LNCAP (cell line): Measurements from ENCODE around the gene BACH2.

Experiments used
- CTCF ChIP-seq: fragments of 450-650 bp; IDR thresholded peaks from 2 replicates; pipeline ENCODE4 v1.5.1; 2017; ENCODE audit warnings: mild to moderate bottlenecking

BACH2 gene

GRCh38 chr6:90241229-90241880 lies 55.3 kb downstream of the BACH2 start:
- TF ChIP-seq CTCF = no peak

DNA sequence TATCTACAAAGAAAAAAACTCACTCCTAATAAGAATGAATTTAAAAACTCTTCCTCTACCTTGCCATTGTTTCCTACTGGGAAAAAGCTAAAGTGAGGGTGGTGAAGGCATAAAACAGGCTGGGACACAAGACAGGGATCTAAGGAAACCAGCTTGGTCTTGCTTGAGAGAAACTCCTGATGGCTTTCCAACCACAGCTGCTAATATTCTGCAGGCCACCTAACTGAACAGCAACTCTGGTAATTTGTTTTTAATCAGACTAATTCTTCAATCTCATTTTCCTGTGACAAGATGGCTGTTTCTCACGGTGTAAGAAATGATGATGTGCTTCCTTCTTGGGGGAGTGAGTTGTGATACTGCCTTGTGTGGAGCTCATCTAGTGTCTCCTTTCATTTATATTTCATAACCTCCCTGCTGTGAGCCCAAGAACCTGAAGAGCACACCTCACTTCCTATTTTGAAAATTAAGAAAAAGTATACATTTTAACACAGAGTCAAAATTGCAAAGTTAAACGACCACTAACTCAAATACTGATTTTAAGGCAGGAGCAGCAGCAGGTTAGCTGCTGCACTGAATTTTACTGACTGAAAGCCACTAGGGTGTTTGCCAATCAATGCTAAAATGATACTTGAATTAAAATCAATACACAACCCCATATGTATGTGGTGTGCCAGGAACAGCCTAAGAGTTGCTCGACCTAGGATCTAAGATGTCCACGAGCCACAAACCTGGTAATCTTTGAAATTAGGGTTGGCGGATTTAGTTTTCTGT lies 58.0 kb downstream of the BACH2 start:
- TF ChIP-seq CTCF = no peak

- no peak for TF ChIP-seq CTCF
Observed at GRCh38 chr6:90237350-90237990, 59.2 kb downstream of the BACH2 start.

- no peak for TF ChIP-seq CTCF
Observed at GRCh38 chr6:90233994-90234393, 62.6 kb downstream of the BACH2 start.

DNA sequence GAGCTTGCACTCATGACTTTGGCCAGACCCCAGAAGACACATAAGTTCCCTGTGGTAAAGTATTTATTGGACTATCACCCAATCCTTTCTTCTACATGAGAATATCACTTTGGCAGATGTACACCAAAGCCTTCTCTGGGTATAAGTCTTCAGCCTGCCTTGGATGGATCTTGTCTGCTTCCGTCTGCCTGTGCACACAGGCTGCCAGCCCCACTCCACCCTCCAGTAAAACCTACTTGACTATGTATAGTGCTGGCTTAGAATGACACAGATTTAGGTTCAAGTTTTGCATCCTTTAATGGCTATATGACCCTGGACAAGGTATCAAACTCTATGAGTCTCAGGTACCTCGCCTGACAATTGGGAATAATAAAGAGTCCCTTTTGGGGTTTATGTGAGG lies 63.4 kb downstream of the BACH2 start:
- no peak for TF ChIP-seq CTCF

- TF ChIP-seq CTCF = no peak
Observed at GRCh38 chr6:90231798-90232197, 64.8 kb downstream of the BACH2 start.

DNA sequence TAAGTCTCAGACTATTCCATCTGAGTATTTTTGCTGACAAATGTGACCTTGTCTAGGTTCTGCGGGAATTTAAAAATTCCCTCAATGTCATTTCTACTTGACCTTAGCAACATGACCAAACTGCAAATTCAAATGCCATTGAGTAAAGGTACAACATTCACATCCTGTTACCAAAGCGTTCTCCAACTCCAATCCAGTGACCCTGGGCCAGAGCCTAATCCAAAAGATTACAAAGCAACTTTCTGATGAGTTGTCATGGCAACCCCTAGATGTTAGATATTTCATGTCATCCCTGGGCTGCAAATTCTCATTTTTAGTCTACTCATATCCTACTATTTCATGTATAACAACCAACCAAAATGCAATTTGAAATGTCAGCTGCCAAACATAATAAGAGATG lies 65.3 kb downstream of the BACH2 start:
- TF ChIP-seq CTCF = no peak
